Retinal pigment epithelial cell (primary cell): ENCODE measurements around the gene PTPN12.

ENCODE experiments used
- DNase-seq: peaks from one replicate; pipeline ENCODE4 v3.0.0-alpha.2; 2010; ENCODE audit warnings: low read depth
- H3K4me3 ChIP-seq: 2 replicates; pipeline ENCODE4 v1.5.1; 2011; ENCODE audit warnings: mild to moderate bottlenecking, low read length, control low read depth, moderate library complexity
- CTCF ChIP-seq: conservative IDR thresholded peaks from 2 replicates; pipeline ENCODE4 v1.5.1; 2011; ENCODE audit warnings: low read depth, low read length, control low read depth, inconsistent platforms

The PTPN12 gene

GRCh38 chr7:77549106-77549870, 12.2 kb downstream of the PTPN12 start:
- H3K4me3 ChIP-seq: no peak overlapping the region
- TF ChIP-seq CTCF: no peak
- DNase-seq: no peak

GRCh38 chr7:77550586-77550985, 13.5 kb downstream of the PTPN12 start:
- DNase-seq: no peak
- TF ChIP-seq CTCF: no peak
- no peak overlapping the region for H3K4me3 ChIP-seq

- no peak for DNase-seq
- TF ChIP-seq CTCF: no peak
- no peak overlapping the region for H3K4me3 ChIP-seq
These were observed 16.0 kb downstream of the PTPN12 start for GRCh38 chr7:77553123-77553522.

- no peak for TF ChIP-seq CTCF
- no peak for DNase-seq
- no peak overlapping the region for H3K4me3 ChIP-seq
These were observed 21.3 kb downstream of the PTPN12 start for GRCh38 chr7:77558284-77558967.

- TF ChIP-seq CTCF: no peak
- DNase-seq: no peak
- H3K4me3 ChIP-seq: no peak overlapping the region
These were observed 24.3 kb downstream of the PTPN12 start for GRCh38 chr7:77561352-77561751.

- TF ChIP-seq CTCF: no peak
- DNase-seq: no peak
- H3K4me3 ChIP-seq: no peak overlapping the region
These were observed 26.2 kb downstream of the PTPN12 start for GRCh38 chr7:77563275-77563674.

GRCh38 chr7:77565917-77566316, 28.8 kb downstream of the PTPN12 start:
- no peak overlapping the region for H3K4me3 ChIP-seq
- no peak for TF ChIP-seq CTCF
- DNase-seq: no peak
